GM04503 (cell line): Measurements from ENCODE around the gene HELB.
A peak's percentile ranks its signal among the peaks of the same experiment; 100 is the strongest.

Experiments used
- DNase-seq: peaks from one replicate; pipeline ENCODE4 v3.0.0-alpha.2; 2012; ENCODE audit warnings: low read depth

Gene HELB

GRCh38 chr12:66301944-66302826 lies at the start of gene HELB:
HELB (plus strand) TSS chr12:66302493; CDS start chr12:66302604, 111 bp downstream.
- DNase-seq, result peak; percentile 74

GRCh38 chr12:66252771-66253170 lies 49.5 kb upstream of the HELB start:
- no peak for DNase-seq

GRCh38 chr12:66255737-66256136 lies 46.6 kb upstream of the HELB start:
- DNase-seq, result no peak

GRCh38 chr12:66258011-66258410 lies 44.3 kb upstream of the HELB start:
- no peak for DNase-seq

GRCh38 chr12:66262737-66263136 lies 39.6 kb upstream of the HELB start:
- DNase-seq, result no peak

- no peak for DNase-seq
These were observed 33.7 kb upstream of the HELB start for GRCh38 chr12:66268562-66268961.

- DNase-seq, result no peak
These were observed 33.2 kb upstream of the HELB start for GRCh38 chr12:66269142-66269541.

- peak; percentile 21 for DNase-seq
These were observed 32.4 kb upstream of the HELB start for GRCh38 chr12:66269757-66270383.

- no peak for DNase-seq
These were observed 31.7 kb upstream of the HELB start for GRCh38 chr12:66270613-66271012.

- DNase-seq, result no peak
These were observed 29.6 kb upstream of the HELB start for GRCh38 chr12:66272650-66273049.

- DNase-seq, result no peak
These were observed 29.1 kb upstream of the HELB start for GRCh38 chr12:66273147-66273546.

- no peak for DNase-seq
These were observed 27.3 kb upstream of the HELB start for GRCh38 chr12:66275040-66275439.

- no peak for DNase-seq
These were observed 23.1 kb upstream of the HELB start for GRCh38 chr12:66279123-66279712.

GRCh38 chr12:66280561-66280960 lies 21.7 kb upstream of the HELB start:
- no peak for DNase-seq

GRCh38 chr12:66282244-66282643 lies 20.0 kb upstream of the HELB start:
- no peak for DNase-seq

- DNase-seq, result no peak
These were observed 15.0 kb upstream of the HELB start for GRCh38 chr12:66287275-66287674.

GRCh38 chr12:66288121-66288520 lies 14.2 kb upstream of the HELB start:
- DNase-seq, result no peak

- DNase-seq, result no peak
These were observed 12.8 kb upstream of the HELB start for GRCh38 chr12:66289485-66289884.

- DNase-seq, result no peak
These were observed 11.5 kb upstream of the HELB start for GRCh38 chr12:66290716-66291200.

- no peak for DNase-seq
These were observed 6.1 kb upstream of the HELB start for GRCh38 chr12:66296176-66296683.

GRCh38 chr12:66297080-66297479 lies 5.2 kb upstream of the HELB start:
- no peak for DNase-seq

- DNase-seq, result no peak
These were observed 4.4 kb upstream of the HELB start for GRCh38 chr12:66297923-66298322.

- DNase-seq, result no peak
These were observed 505 bp downstream of the HELB start for GRCh38 chr12:66302827-66303169.
